A549 (cell line): ENCODE data around the gene PIP5K1B. TPM values are rescaled to one million over a fixed set of nuclear protein-coding genes. Genes with fewer than 3 reads are reported as not detected.

ENCODE experiments used
- ATAC-seq, 2 experiments: fragments of 200-7000 bp in 1 of 2; fragments of >200 bp in 1 of 2; cut with Nextera tagmentation in 1 of 2; cut with Tn5 transposase in 1 of 2; 3 replicates each; pipeline versions ENCODE4 v1.8.0 to v1.9.1; 2018 to 2020; ENCODE audit warnings: mild to moderate bottlenecking in 1 of 2, moderate library complexity in 1 of 2
- CTCF ChIA-PET: fragments of 300-600 bp; sonication (Branson Sonifier 250); formaldehyde crosslinking; extraction: SDS; loops from one replicate; lab custom pipeline; 2021; ENCODE audit warnings: antibody characterized with exemption, inconsistent platforms; lab: Yijun Ruan, JAX
- POLR2A ChIA-PET: fragments of 350-600 bp; formaldehyde crosslinking; extraction: SDS; loops from one replicate; lab custom pipeline; 2021; ENCODE audit warnings: antibody characterized with exemption, inconsistent platforms; lab: Yijun Ruan, JAX
- DNase-seq, 2 experiments: peaks; one replicate each; pipeline versions ENCODE4 v3.0.0 to v3.0.0-alpha.2; 2011 to 2016; ENCODE audit warnings: low read depth in 1 of 2, low spot score in 1 of 2
- FAIRE-seq: peaks from 2 replicates; lab custom pipeline; 2011; peaks lifted over from hg19 to GRCh38; lab: Jason Lieb, UNC
- H3K27ac ChIP-seq, 2 experiments: fragments of >200 bp; sonication (Bioruptor Twin); formaldehyde crosslinking; 3 replicates each; pipeline ENCODE4 v1.5.1; 2016 to 2017
- H3K4me1 ChIP-seq: fragments of >200 bp; sonication (Bioruptor Twin); formaldehyde crosslinking; 3 replicates; pipeline ENCODE4 v1.6.1; 2016
- H3K4me2 ChIP-seq: fragments of >200 bp; sonication (Bioruptor Twin); formaldehyde crosslinking; 3 replicates; pipeline ENCODE4 v1.6.1; 2016
- H3K4me3 ChIP-seq: fragments of >200 bp; sonication (Bioruptor Twin); formaldehyde crosslinking; 3 replicates; pipeline ENCODE4 v1.5.1; 2016
- H3K9me3 ChIP-seq: fragments of >200 bp; sonication (Bioruptor Twin); formaldehyde crosslinking; 3 replicates; pipeline ENCODE4 v1.6.1; 2016
- BHLHE40 ChIP-seq: IDR thresholded peaks from 2 replicates; pipeline ENCODE4 v1.6.1; 2012; ENCODE audit warnings: low read depth, low read length, inconsistent platforms
- CEBPB ChIP-seq, 2 experiments: fragments of >200 bp in 1 of 2; sonication (Bioruptor Twin) in 1 of 2; formaldehyde crosslinking in 1 of 2; IDR thresholded peaks; 2 replicates each; pipeline ENCODE4 v1.6.1; 2012 to 2016
- CHD2 ChIP-seq: fragments of 150-350 bp; IDR thresholded peaks from 2 replicates; pipeline ENCODE4 v1.6.1; 2014; ENCODE audit warnings: low read length; ENCODE audit not compliant: partially characterized antibody
- EHF ChIP-seq: fragments of 250-450 bp; sonication (Bioruptor Pico); IDR thresholded peaks from 2 replicates; pipeline ENCODE4 v1.5.0; 2020; ENCODE audit warnings: mild to moderate bottlenecking
- JUN ChIP-seq, 2 experiments: fragments of >200 bp; sonication (Bioruptor Twin); formaldehyde crosslinking; IDR thresholded peaks; 2 replicates in 1 of 2; 3 replicates in 1 of 2; pipeline ENCODE4 v1.6.1; 2016 to 2017
- KDM1A ChIP-seq: fragments of 200-600 bp; sonication (generic); IDR thresholded peaks from 2 replicates; pipeline ENCODE4 v1.6.1; 2016; ENCODE audit warnings: low read depth, mild to moderate bottlenecking
- KDM5A ChIP-seq: fragments of 200-600 bp; sonication (generic); IDR thresholded peaks from 2 replicates; pipeline ENCODE4 v1.6.1; 2016; ENCODE audit warnings: antibody characterized with exemption, mild to moderate bottlenecking
- MAZ ChIP-seq: fragments of 150-350 bp; IDR thresholded peaks from 2 replicates; pipeline ENCODE4 v1.6.1; 2014; ENCODE audit warnings: antibody characterized with exemption, low read depth, low read length, borderline replicate concordance
- NFE2L2 ChIP-seq: fragments of 150-350 bp; conservative IDR thresholded peaks from 2 replicates; pipeline ENCODE4 v1.6.1; 2014; ENCODE audit warnings: low read length
- NPAS2 ChIP-seq: fragments of 250-450 bp; sonication (Bioruptor Pico); IDR thresholded peaks from 2 replicates; pipeline ENCODE4 v1.8.0; 2022; ENCODE audit warnings: mild to moderate bottlenecking, moderate library complexity, borderline replicate concordance
- NR3C1 ChIP-seq: fragments of >200 bp; sonication (Bioruptor Twin); formaldehyde crosslinking; IDR thresholded peaks from 3 replicates; pipeline ENCODE4 v1.6.1; 2017
- POLR2A ChIP-seq: IDR thresholded peaks from 2 replicates; pipeline ENCODE4 v1.6.1; 2012; ENCODE audit warnings: mild to moderate bottlenecking, low read length
- RARB ChIP-seq: fragments of 250-450 bp; sonication (Bioruptor Pico); IDR thresholded peaks from 2 replicates; pipeline ENCODE4 v1.8.0; 2021; ENCODE audit warnings: mild to moderate bottlenecking, moderate library complexity
- TFCP2L1 ChIP-seq: fragments of 250-450 bp; sonication (Bioruptor Pico); IDR thresholded peaks from 2 replicates; pipeline ENCODE4 v1.5.0; 2021; ENCODE audit warnings: mild to moderate bottlenecking
- TP53 ChIP-seq: fragments of 250-450 bp; sonication (Bioruptor Pico); IDR thresholded peaks from 2 replicates; pipeline ENCODE4 v1.5.0; 2021; ENCODE audit warnings: mild to moderate bottlenecking, moderate library complexity
- ZFP36 ChIP-seq: fragments of 450-650 bp; IDR thresholded peaks from 2 replicates; pipeline ENCODE4 v1.6.1; 2014; ENCODE audit warnings: borderline replicate concordance; ENCODE audit not compliant: partially characterized antibody
- WGBS: methylation state at CpG from one replicate; pipeline ENCODE4 v1.1.6; 2017; ENCODE audit errors: missing lambda C conversion rate; 5-methylcytosine and 5-hydroxymethylcytosine counted together
- polyA plus RNA-seq, 4 experiments: library from polyadenylated mRNA; depleted of rRNA in 3 of 4; stranded (reverse); fragments of >200 nt; fragmentation: RNase III in 1 of 4; extraction: RNeasy Plus Mini Kit Qiagen cat#74134 plus additional on column Dnase treatment in 1 of 4; gene quantifications; 2 replicates in 3 of 4; 3 replicates in 1 of 4; pipeline ENCODE4 v1.2.3, GENCODE V29; 2011 to 2017
- TF ChIP-seq, protein P1 (sequence below): fragments of 250-450 bp; sonication (Bioruptor Pico); IDR thresholded peaks from 2 replicates; pipeline ENCODE4 v1.5.0; 2020; ENCODE audit warnings: low read depth, mild to moderate bottlenecking, moderate library complexity
- TF ChIP-seq, protein P2 (sequence below): fragments of 450-650 bp; IDR thresholded peaks from 2 replicates; pipeline ENCODE4 v1.6.1; 2014; ENCODE audit warnings: antibody characterized with exemption
- TF ChIP-seq, protein P3 (sequence below): fragments of 250-450 bp; sonication (Bioruptor Pico); IDR thresholded peaks from 2 replicates; pipeline ENCODE4 v1.5.0; 2021; ENCODE audit warnings: mild to moderate bottlenecking, moderate library complexity, borderline replicate concordance
- TF ChIP-seq, protein P4 (sequence below): fragments of >200 bp; sonication (Bioruptor Twin); formaldehyde crosslinking; IDR thresholded peaks from 3 replicates; pipeline ENCODE4 v1.6.1; 2016
- TF ChIP-seq, protein P5 (sequence below): IDR thresholded peaks from 2 replicates; pipeline ENCODE4 v1.6.1; 2012
- TF ChIP-seq, protein P6 (sequence below): fragments of >200 bp; sonication (Bioruptor Twin); formaldehyde crosslinking; IDR thresholded peaks from 2 replicates; pipeline ENCODE4 v1.6.1; 2016
- TF ChIP-seq, protein P7 (sequence below): IDR thresholded peaks from 2 replicates; pipeline ENCODE4 v1.6.1; 2012

The PIP5K1B gene
- polyA plus RNA-seq, 2 of the 4 experiments (the other 2 are of a cell fraction) = not detected

DNA sequence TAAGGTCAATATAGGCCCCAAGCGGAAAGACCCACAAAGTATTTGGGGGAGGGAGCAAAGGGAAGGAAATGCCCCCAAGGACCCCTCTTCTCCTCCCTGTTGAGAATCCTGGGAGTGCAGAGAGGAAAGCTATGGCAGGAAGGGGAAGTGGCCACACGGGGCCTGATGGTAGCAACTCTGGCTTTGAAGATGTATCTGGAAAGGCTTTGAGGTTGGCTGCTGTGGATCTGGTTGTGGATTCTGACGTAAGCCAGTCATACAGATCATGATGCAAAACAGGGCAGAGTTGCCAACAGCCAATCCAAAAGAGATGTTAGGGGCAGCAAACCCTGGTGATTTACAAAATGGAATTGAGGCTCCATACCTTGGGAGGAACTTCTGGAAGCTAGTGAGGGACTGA, 200.1 kb downstream of the PIP5K1B start:
- no peak for ATAC-seq
- no peak for FAIRE-seq

DNA sequence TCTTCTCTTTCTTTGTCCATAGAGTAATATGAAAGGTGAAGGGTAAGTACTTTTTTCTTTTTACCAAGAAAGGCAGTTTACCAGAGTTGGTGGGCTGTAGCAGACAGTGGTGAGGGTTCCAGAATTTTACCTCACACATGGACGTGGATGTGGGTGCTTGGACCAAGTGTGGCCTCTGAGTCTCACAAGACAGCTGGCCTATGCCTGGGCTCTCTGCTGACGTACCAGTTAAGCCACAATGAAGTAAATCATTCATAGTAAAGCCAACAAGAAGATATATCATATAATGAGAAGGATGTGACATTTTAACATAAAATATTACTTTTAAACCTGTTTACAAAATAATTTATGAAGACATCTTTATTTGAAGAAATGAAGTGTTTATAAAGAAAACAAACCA, 202.9 kb downstream of the PIP5K1B start:
- DNase-seq (no peak), ATAC-seq (no peak), FAIRE-seq (no peak)
- no peak overlapping the region for H3K4me2 ChIP-seq
- ChIA-PET CTCF (no interaction called here), POLR2A (no interaction called here)
- H3K4me1 ChIP-seq = no peaks in the 10 kb centered on the region
- H3K4me3 ChIP-seq = no peak overlapping the region
- 17% methylated on average over 2 of the region's 2 CpGs for WGBS
- H3K27ac ChIP-seq = no peak overlapping the region
- no peaks in the 10 kb centered on the region for H3K9me3 ChIP-seq
- TF ChIP-seq EHF (CRISPR knock-in tag) = no peak
- TF ChIP-seq, protein P1, sequence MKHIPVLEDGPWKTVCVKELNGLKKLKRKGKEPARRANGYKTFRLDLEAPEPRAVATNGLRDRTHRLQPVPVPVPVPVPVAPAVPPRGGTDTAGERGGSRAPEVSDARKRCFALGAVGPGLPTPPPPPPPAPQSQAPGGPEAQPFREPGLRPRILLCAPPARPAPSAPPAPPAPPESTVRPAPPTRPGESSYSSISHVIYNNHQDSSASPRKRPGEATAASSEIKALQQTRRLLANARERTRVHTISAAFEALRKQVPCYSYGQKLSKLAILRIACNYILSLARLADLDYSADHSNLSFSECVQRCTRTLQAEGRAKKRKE (CRISPR knock-in tag) = no peak
- TF ChIP-seq, protein P2, sequence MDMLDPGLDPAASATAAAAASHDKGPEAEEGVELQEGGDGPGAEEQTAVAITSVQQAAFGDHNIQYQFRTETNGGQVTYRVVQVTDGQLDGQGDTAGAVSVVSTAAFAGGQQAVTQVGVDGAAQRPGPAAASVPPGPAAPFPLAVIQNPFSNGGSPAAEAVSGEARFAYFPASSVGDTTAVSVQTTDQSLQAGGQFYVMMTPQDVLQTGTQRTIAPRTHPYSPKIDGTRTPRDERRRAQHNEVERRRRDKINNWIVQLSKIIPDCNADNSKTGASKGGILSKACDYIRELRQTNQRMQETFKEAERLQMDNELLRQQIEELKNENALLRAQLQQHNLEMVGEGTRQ = no peak

More for the DNA sequence above, 200.1 kb downstream of the PIP5K1B start:
- H3K27ac ChIP-seq = no peak overlapping the region
- TF ChIP-seq, protein P3, sequence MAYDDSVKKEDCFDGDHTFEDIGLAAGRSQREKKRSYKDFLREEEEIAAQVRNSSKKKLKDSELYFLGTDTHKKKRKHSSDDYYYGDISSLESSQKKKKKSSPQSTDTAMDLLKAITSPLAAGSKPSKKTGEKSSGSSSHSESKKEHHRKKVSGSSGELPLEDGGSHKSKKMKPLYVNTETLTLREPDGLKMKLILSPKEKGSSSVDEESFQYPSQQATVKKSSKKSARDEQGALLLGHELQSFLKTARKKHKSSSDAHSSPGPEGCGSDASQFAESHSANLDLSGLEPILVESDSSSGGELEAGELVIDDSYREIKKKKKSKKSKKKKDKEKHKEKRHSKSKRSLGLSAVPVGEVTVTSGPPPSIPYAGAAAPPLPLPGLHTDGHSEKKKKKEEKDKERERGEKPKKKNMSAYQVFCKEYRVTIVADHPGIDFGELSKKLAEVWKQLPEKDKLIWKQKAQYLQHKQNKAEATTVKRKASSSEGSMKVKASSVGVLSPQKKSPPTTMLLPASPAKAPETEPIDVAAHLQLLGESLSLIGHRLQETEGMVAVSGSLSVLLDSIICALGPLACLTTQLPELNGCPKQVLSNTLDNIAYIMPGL (CRISPR knock-in tag) = no peak
- TF ChIP-seq, protein P4, sequence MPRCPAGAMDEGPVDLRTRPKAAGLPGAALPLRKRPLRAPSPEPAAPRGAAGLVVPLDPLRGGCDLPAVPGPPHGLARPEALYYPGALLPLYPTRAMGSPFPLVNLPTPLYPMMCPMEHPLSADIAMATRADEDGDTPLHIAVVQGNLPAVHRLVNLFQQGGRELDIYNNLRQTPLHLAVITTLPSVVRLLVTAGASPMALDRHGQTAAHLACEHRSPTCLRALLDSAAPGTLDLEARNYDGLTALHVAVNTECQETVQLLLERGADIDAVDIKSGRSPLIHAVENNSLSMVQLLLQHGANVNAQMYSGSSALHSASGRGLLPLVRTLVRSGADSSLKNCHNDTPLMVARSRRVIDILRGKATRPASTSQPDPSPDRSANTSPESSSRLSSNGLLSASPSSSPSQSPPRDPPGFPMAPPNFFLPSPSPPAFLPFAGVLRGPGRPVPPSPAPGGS = no peak
- TF ChIP-seq MAZ (no peak), TP53 (no peak), NPAS2 (CRISPR knock-in tag) (no peak), POLR2A (no peak), RARB (CRISPR knock-in tag) (no peak), NFE2L2 (no peak), CHD2 (no peak), TFCP2L1 (CRISPR knock-in tag) (no peak), NR3C1 (no peak), JUN (IDR thresholded peaks at IDR 0.05) (no peak), ZFP36 (no peak), BHLHE40 (no peak), KDM5A (no peak), KDM1A (no peak), CEBPB (IDR thresholded peaks at IDR 0.05) (no peak)
- TF ChIP-seq, protein P5, sequence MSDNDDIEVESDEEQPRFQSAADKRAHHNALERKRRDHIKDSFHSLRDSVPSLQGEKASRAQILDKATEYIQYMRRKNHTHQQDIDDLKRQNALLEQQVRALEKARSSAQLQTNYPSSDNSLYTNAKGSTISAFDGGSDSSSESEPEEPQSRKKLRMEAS = no peak
- TF ChIP-seq, protein P6, sequence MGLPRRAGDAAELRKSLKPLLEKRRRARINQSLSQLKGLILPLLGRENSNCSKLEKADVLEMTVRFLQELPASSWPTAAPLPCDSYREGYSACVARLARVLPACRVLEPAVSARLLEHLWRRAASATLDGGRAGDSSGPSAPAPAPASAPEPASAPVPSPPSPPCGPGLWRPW = no peak
- TF ChIP-seq, protein P7, sequence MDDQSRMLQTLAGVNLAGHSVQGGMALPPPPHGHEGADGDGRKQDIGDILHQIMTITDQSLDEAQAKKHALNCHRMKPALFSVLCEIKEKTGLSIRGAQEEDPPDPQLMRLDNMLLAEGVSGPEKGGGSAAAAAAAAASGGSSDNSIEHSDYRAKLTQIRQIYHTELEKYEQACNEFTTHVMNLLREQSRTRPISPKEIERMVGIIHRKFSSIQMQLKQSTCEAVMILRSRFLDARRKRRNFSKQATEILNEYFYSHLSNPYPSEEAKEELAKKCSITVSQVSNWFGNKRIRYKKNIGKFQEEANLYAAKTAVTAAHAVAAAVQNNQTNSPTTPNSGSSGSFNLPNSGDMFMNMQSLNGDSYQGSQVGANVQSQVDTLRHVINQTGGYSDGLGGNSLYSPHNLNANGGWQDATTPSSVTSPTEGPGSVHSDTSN = no peak
- TF ChIP-seq, all 56 proteins: peak for 0
- Histone ChIP-seq H3K9me3 (no peaks in the 10 kb centered on the region), H3K4me2 (no peak overlapping the region), H3K4me1 (no peaks in the 10 kb centered on the region), H3K4me3 (no peak overlapping the region)
- POLR2A ChIA-PET = no interaction called here
- DNase-seq = no peak
- WGBS = 29% methylated on average over 3 of the region's 3 CpGs
- CTCF ChIA-PET = no interaction called here
